GM23338 (cell line): ENCODE data around the gene SUPT3H. TPM values are rescaled to one million over a fixed set of nuclear protein-coding genes. Genes with fewer than 3 reads are reported as not detected.

Source experiments
- ATAC-seq: fragments of 200-7000 bp; cut with Tn5 transposase; 3 replicates; pipeline ENCODE4 v1.9.1; 2020
- DNase-seq: peaks from one replicate; pipeline ENCODE4 v3.0.0-alpha.2; 2015; ENCODE audit warnings: low spot score
- H2AFZ ChIP-seq: fragments of 200-600 bp; sonication (generic); 2 replicates; pipeline ENCODE4 v1.8.0; 2016; ENCODE audit warnings: antibody characterized with exemption, mild to moderate bottlenecking, moderate library complexity
- H3F3A ChIP-seq: fragments of 200-600 bp; sonication (generic); replicated peaks from 2 replicates; pipeline ENCODE4 v1.8.0; 2017; ENCODE audit warnings: antibody characterized with exemption, mixed run types, low read depth
- H3K27ac ChIP-seq: fragments of 200-600 bp; sonication (generic); 2 replicates; pipeline ENCODE4 v1.6.1; 2016; ENCODE audit warnings: low read depth
- H3K27me3 ChIP-seq: fragments of 200-600 bp; sonication (generic); 2 replicates; pipeline ENCODE4 v1.8.0; 2016; ENCODE audit warnings: mild to moderate bottlenecking, mixed run types, moderate library complexity; ENCODE audit not compliant: insufficient read depth
- H3K36me3 ChIP-seq: fragments of 200-600 bp; sonication (generic); 2 replicates; pipeline ENCODE4 v1.8.0; 2016; ENCODE audit warnings: mild to moderate bottlenecking; ENCODE audit not compliant: insufficient read depth
- H3K4me1 ChIP-seq: fragments of 200-600 bp; sonication (generic); 2 replicates; pipeline ENCODE4 v1.8.0; 2016; ENCODE audit warnings: mild to moderate bottlenecking, moderate library complexity; ENCODE audit not compliant: insufficient read depth
- H3K4me2 ChIP-seq: fragments of 200-600 bp; sonication (generic); 2 replicates; pipeline ENCODE4 v1.7.1; 2017; ENCODE audit warnings: mixed run types
- H3K4me3 ChIP-seq: fragments of 200-600 bp; sonication (generic); 2 replicates; pipeline ENCODE4 v1.6.1; 2016; ENCODE audit warnings: mixed run types
- H3K79me2 ChIP-seq: fragments of 200-600 bp; sonication (generic); replicated peaks from 2 replicates; pipeline ENCODE4 v1.8.0; 2017; ENCODE audit warnings: mild to moderate bottlenecking; ENCODE audit not compliant: insufficient read depth
- H3K9me2 ChIP-seq: fragments of 200-600 bp; sonication (generic); 2 replicates; pipeline ENCODE4 v1.8.0; 2017; ENCODE audit not compliant: insufficient read depth
- H4K20me1 ChIP-seq: fragments of 200-600 bp; sonication (generic); replicated peaks from 2 replicates; pipeline ENCODE4 v1.8.0; 2017; ENCODE audit warnings: mild to moderate bottlenecking; ENCODE audit not compliant: insufficient read depth
- H3K27ac Mint-ChIP-seq: 2 replicates; pipeline ENCODE4 v1.8.0; 2020; ENCODE audit warnings: inconsistent platforms, mild to moderate bottlenecking, moderate library complexity, mixed read lengths
- H3K27me3 Mint-ChIP-seq: 3 replicates; pipeline ENCODE4 v1.8.0; 2022; ENCODE audit warnings: low read depth, mild to moderate bottlenecking, moderate library complexity, mixed read lengths, inconsistent platforms; ENCODE audit not compliant: insufficient read depth, poor library complexity
- H3K36me3 Mint-ChIP-seq: 3 replicates; pipeline ENCODE4 v1.8.0; 2021; ENCODE audit warnings: low read depth, mild to moderate bottlenecking, inconsistent platforms, moderate library complexity, mixed read lengths
- H3K4me1 Mint-ChIP-seq: 3 replicates; pipeline ENCODE4 v1.8.0; 2020; ENCODE audit warnings: mild to moderate bottlenecking, inconsistent platforms, mixed read lengths
- H3K4me3 Mint-ChIP-seq: 3 replicates; pipeline ENCODE4 v1.8.0; 2021; ENCODE audit warnings: moderate library complexity, mild to moderate bottlenecking, inconsistent platforms, mixed read lengths
- H3K9me3 Mint-ChIP-seq: 3 replicates; pipeline ENCODE4 v1.8.0; 2020; ENCODE audit warnings: moderate library complexity, mild to moderate bottlenecking, inconsistent platforms, mixed read lengths
- CREB1 ChIP-seq: fragments of 250-450 bp; sonication (Bioruptor Pico); IDR thresholded peaks from 2 replicates; pipeline ENCODE4 v1.5.0; 2020; ENCODE audit warnings: low read depth, mild to moderate bottlenecking, moderate library complexity
- CTCF ChIP-seq, 2 experiments: fragments of 200-600 bp in 1 of 2; sonication (generic) in 1 of 2; conservative IDR thresholded peaks; 2 replicates each; pipeline versions ENCODE4 v1.5.1 to v1.6.1; 2016 to 2017; ENCODE audit warnings: antibody characterized with exemption in 2 of 2, low read depth in 2 of 2, mild to moderate bottlenecking in 2 of 2, moderate library complexity in 1 of 2
- ETS1 ChIP-seq: IDR thresholded peaks from 2 replicates; pipeline ENCODE4 v1.6.1; 2016; ENCODE audit warnings: antibody characterized with exemption
- EZH2 ChIP-seq: fragments of 200-600 bp; sonication (generic); IDR thresholded peaks from one replicate; pipeline ENCODE4 v1.8.0; 2017; ENCODE audit warnings: antibody characterized with exemption, mild to moderate bottlenecking, low read depth; ENCODE audit not compliant: unreplicated experiment
- EZH2phosphoT487 ChIP-seq: fragments of 200-600 bp; sonication (generic); IDR thresholded peaks from one replicate; pipeline ENCODE4 v1.8.1; 2018; ENCODE audit warnings: antibody characterized with exemption; ENCODE audit not compliant: unreplicated experiment
- JUNB ChIP-seq: IDR thresholded peaks from one replicate; pipeline ENCODE4 v1.6.1; 2016; ENCODE audit warnings: antibody characterized with exemption; ENCODE audit not compliant: unreplicated experiment
- NANOG ChIP-seq: IDR thresholded peaks from 2 replicates; pipeline ENCODE4 v1.6.1; 2016; ENCODE audit warnings: antibody characterized with exemption, borderline replicate concordance
- POLR2AphosphoS5 ChIP-seq: IDR thresholded peaks from 2 replicates; pipeline ENCODE4 v1.6.1; 2016; ENCODE audit warnings: antibody characterized with exemption, low read depth
- REST ChIP-seq: IDR thresholded peaks from one replicate; pipeline ENCODE4 v1.6.1; 2018; ENCODE audit warnings: antibody characterized with exemption; ENCODE audit not compliant: unreplicated experiment
- STAT1 ChIP-seq: IDR thresholded peaks from one replicate; pipeline ENCODE4 v1.6.1; 2016; ENCODE audit warnings: antibody characterized with exemption; ENCODE audit not compliant: unreplicated experiment
- ZNF114 ChIP-seq: fragments of 250-450 bp; sonication (Bioruptor Pico); IDR thresholded peaks from 2 replicates; pipeline ENCODE4 v1.5.0; 2020; ENCODE audit warnings: mild to moderate bottlenecking, moderate library complexity
- ZNF331 ChIP-seq: fragments of 250-450 bp; sonication (Bioruptor Pico); IDR thresholded peaks from 2 replicates; pipeline ENCODE4 v1.5.0; 2020; ENCODE audit warnings: low read depth, mild to moderate bottlenecking, moderate library complexity
- ZNF462 ChIP-seq: fragments of 250-450 bp; sonication (Bioruptor Pico); IDR thresholded peaks from 2 replicates; pipeline ENCODE4 v1.5.0; 2020; ENCODE audit warnings: mild to moderate bottlenecking, moderate library complexity
- polyA plus RNA-seq: library from polyadenylated mRNA; unstranded; fragments of >200 nt; fragmentation: Nextera tagmentation; extraction: Ambion mirVana; gene quantifications from 2 replicates; pipeline ENCODE4 v1.2.1, GENCODE V29; 2016
- total RNA-seq: library from RNA; depleted of rRNA; stranded (reverse); fragments of >200 nt; shearing (Covaris generic); gene quantifications from 2 replicates; pipeline ENCODE4 v1.2.3, GENCODE V29; 2014

The SUPT3H gene
- total and polyA plus RNA-seq, 2 experiments from 2014 or later: 11.4 to 30.1 TPM

GRCh38 chr6:45092135-45092534 lies 285.6 kb downstream of the SUPT3H start:
- Histone ChIP-seq H3K4me3 (no peak overlapping the region), H4K20me1 (no peaks in the 10 kb centered on the region), H3K4me1 (no peaks in the 10 kb centered on the region), H3K36me3 (no peaks in the 10 kb centered on the region), H3K27me3 (no peaks in the 10 kb centered on the region), H3K4me2 (no peak overlapping the region), H3F3A (no peaks in the 10 kb centered on the region), H3K9me2 (no peaks in the 10 kb centered on the region), H3K79me2 (no peaks in the 10 kb centered on the region), H2AFZ (no peak overlapping the region), H3K27ac (no peak overlapping the region)
- Mint-ChIP-seq H3K27ac (no peak overlapping the region), H3K36me3 (no peaks in the 10 kb centered on the region), H3K4me3 (no peak overlapping the region), H3K4me1 (no peaks in the 10 kb centered on the region), H3K27me3 (no peaks in the 10 kb centered on the region), H3K9me3 (no peaks in the 10 kb centered on the region)
- ATAC-seq (no peak), DNase-seq (no peak)
- no peak for TF ChIP-seq EZH2
- TF ChIP-seq STAT1: no peak
- no peak for TF ChIP-seq EZH2phosphoT487
- TF ChIP-seq ZNF114 (CRISPR knock-in tag): no peak
- TF ChIP-seq ZNF331 (CRISPR knock-in tag): no peak
- no peak for TF ChIP-seq REST
- no peak for TF ChIP-seq ZNF462 (CRISPR knock-in tag)
- TF ChIP-seq CTCF (conservative IDR thresholded peaks at IDR 0.05; ENCODE audit: low read depth in 2 of 2): no peak
- no peak for TF ChIP-seq NANOG
- TF ChIP-seq POLR2AphosphoS5: no peak
- TF ChIP-seq ETS1: no peak
- no peak for TF ChIP-seq JUNB
- TF ChIP-seq CREB1: no peak
